Stomach (tissue), 9 donors: Measurements from ENCODE around the gene TPPP. TPM values are rescaled to one million over a fixed set of nuclear protein-coding genes. Genes with fewer than 3 reads are reported as not detected.
A peak's percentile ranks its signal among the peaks of the same experiment; 100 is the strongest.

Experiments
- DNase-seq, 2 donors: peaks; one replicate each; pipeline versions ENCODE4 v3.0.0 to v3.0.0-alpha.2; 2013 to 2019
- H3K27ac ChIP-seq, 5 donors: fragments of 200-600 bp in 4 of 5; sonication (generic) in 4 of 5; one replicate each; pipeline ENCODE4 v1.5.1; 2013 to 2019; ENCODE audit warnings: mild to moderate bottlenecking in 1 of 5, moderate library complexity in 1 of 5
- H3K27me3 ChIP-seq, 3 donors: fragments of 200-600 bp; sonication (generic); one replicate each; pipeline ENCODE4 v1.5.1; 2017 to 2019; ENCODE audit warnings: mixed run types in 1 of 3
- H3K36me3 ChIP-seq, 4 donors: fragments of 200-600 bp; sonication (generic); 1 replicate in 3 of 4; 2 replicates in 1 of 4; pipeline ENCODE4 v1.5.1; 2016 to 2019
- H3K4me1 ChIP-seq, 4 donors: fragments of 200-600 bp; sonication (generic); one replicate each; pipeline ENCODE4 v1.5.1; 2016 to 2019
- H3K4me3 ChIP-seq, 4 donors: fragments of 200-600 bp; sonication (generic) in 3 of 4; one replicate each; pipeline ENCODE4 v1.5.1; 2016 to 2019; ENCODE audit warnings: mild to moderate bottlenecking in 1 of 4
- H3K9me3 ChIP-seq, 4 donors: fragments of 200-600 bp; sonication (generic); one replicate each; pipeline ENCODE4 v1.5.1; 2016 to 2019
- CTCF ChIP-seq, 7 experiments: fragments of 450-650 bp in 4 of 7; fragments of 200-600 bp in 3 of 7; sonication (generic) in 3 of 7; IDR thresholded peaks; one replicate each; pipeline ENCODE4 v1.5.1; 2016 to 2019; ENCODE audit warnings: antibody characterized with exemption in 7 of 7, control low read depth in 2 of 7, mild to moderate bottlenecking in 1 of 7
- EP300 ChIP-seq: sonication (generic); formaldehyde crosslinking; IDR thresholded peaks from one replicate; pipeline ENCODE4 v1.6.1; 2017; ENCODE audit warnings: antibody characterized with exemption
- POLR2A ChIP-seq, 4 donors: fragments of 450-650 bp; IDR thresholded peaks; one replicate each; pipeline ENCODE4 v1.6.1; 2016; ENCODE audit warnings: antibody characterized with exemption in 4 of 4, control low read depth in 2 of 4, mild to moderate bottlenecking in 1 of 4, moderate library complexity in 1 of 4
- POLR2AphosphoS5 ChIP-seq, 3 donors: sonication (generic); formaldehyde crosslinking; IDR thresholded peaks; one replicate each; pipeline ENCODE4 v1.6.1; 2016; ENCODE audit warnings: antibody characterized with exemption in 3 of 3
- WGBS, 5 donors: extraction: QIAGEN DNeasy Blood & Tissue Kit in 3 of 5; methylation state at CpG; one replicate each; pipeline versions ENCODE4 v1.1.5 to v1.1.7; 2013 to 2018; 5-methylcytosine and 5-hydroxymethylcytosine counted together
- intact Hi-C: fragments of 100-400 bp; cut with DNase I; formaldehyde crosslinking; loops from one replicate; pipeline ENCODE4 v1.15.1; 2023; ENCODE audit warnings: low total_unique reads
- polyA plus RNA-seq, 3 donors: library from polyadenylated mRNA; stranded (reverse); fragments of 200-250 nt; gene quantifications; one replicate each; pipeline ENCODE4 v1.2.3, GENCODE V29; 2013
- total RNA-seq, 5 donors: library from RNA; depleted of rRNA; stranded (reverse); fragments of >200 nt; gene quantifications; one replicate each; pipeline versions ENCODE4 v1.1.0 to v1.2.3, GENCODE V29; 2014 to 2016
- donor health status: healthy with polysubstance abuse.
- donor health status: Bipolar disorder and iron deficiency.
- donor health status: healthy.

Gene TPPP
- total and polyA plus RNA-seq, 8 donors, result 1.2 to 11.0 (median 2.7) TPM

- intact Hi-C loops, result no loop called here
- no peak for TF ChIP-seq POLR2AphosphoS5 (IDR thresholded peaks at IDR 0.05)
- no peak for TF ChIP-seq POLR2A (IDR thresholded peaks at IDR 0.05)
- TF ChIP-seq EP300, result no peak
- TF ChIP-seq CTCF (IDR thresholded peaks at IDR 0.05), result no peak
- no peak for DNase-seq
- no peaks in the 10 kb centered on the region for H3K27me3 ChIP-seq
- no peak overlapping the region for H3K4me3 ChIP-seq
- no peak overlapping the region for H3K27ac ChIP-seq
- H3K36me3 ChIP-seq, result peaks cover 0 to 61% (median 55%) of the 10 kb centered on the region in 4 donors
- WGBS, 5 donors, result 91 to 97% (median 95%) methylated on average over 26 to 40 of the region's 40 CpGs
- peaks cover 0 to 31% (median 25%) of the 10 kb centered on the region in 4 donors for H3K4me1 ChIP-seq
- H3K9me3 ChIP-seq, result no peaks in the 10 kb centered on the region
Observed at GRCh38 chr5:665956-666711, 27.0 kb downstream of the TPPP start.

- peaks cover 0 to 27% (median 23%) of the 10 kb centered on the region in 4 donors for H3K4me1 ChIP-seq
- no peak for TF ChIP-seq POLR2AphosphoS5 (IDR thresholded peaks at IDR 0.05)
- no peak for TF ChIP-seq POLR2A (IDR thresholded peaks at IDR 0.05)
- no peak for TF ChIP-seq CTCF (IDR thresholded peaks at IDR 0.05)
- TF ChIP-seq EP300, result no peak
- peaks cover 0 to 64% (median 59%) of the 10 kb centered on the region in 4 donors for H3K36me3 ChIP-seq
- H3K27me3 ChIP-seq, result no peaks in the 10 kb centered on the region
- no peak overlapping the region for H3K4me3 ChIP-seq
- no peak overlapping the region for H3K27ac ChIP-seq
- no peaks in the 10 kb centered on the region for H3K9me3 ChIP-seq
- intact Hi-C loops, result no loop called here
- DNase-seq, result no peak
- 61 to 87% (median 79%) methylated on average over 5 to 8 of the region's 8 CpGs for WGBS, 5 donors
Observed at GRCh38 chr5:665541-665955, 27.6 kb downstream of the TPPP start.

GRCh38 chr5:664994-665360 is 28.2 kb downstream of the TPPP start:
- Histone ChIP-seq H3K4me3 (no peak overlapping the region), H3K27ac (peak overlapping the region in 2 of 5 donors; percentile 70 to 82), H3K27me3 (no peaks in the 10 kb centered on the region), H3K9me3 (no peaks in the 10 kb centered on the region), H3K4me1 (peaks cover 0 to 27% (median 23%) of the 10 kb centered on the region in 4 donors), H3K36me3 (peaks cover 0 to 70% (median 64%) of the 10 kb centered on the region in 4 donors)
- TF ChIP-seq CTCF (IDR thresholded peaks at IDR 0.05) (no peak), EP300 (no peak), POLR2A (IDR thresholded peaks at IDR 0.05) (no peak)
- intact Hi-C loops, result no loop called here
- 91 to 97% (median 96%) methylated on average over 12 to 20 of the region's 20 CpGs for WGBS, 5 donors
- no peak for DNase-seq

- intact Hi-C loops, result no loop called here
- 47 to 61% (median 51%) methylated on average over 10 to 24 of the region's 24 CpGs for WGBS, 5 donors
- TF ChIP-seq EP300 (no peak), POLR2AphosphoS5 (IDR thresholded peaks at IDR 0.05) (peak in 2 of 3 donors; percentile 36 to 65), CTCF (IDR thresholded peaks at IDR 0.05) (peak in 3 of 7 experiments; percentile 2 to 35 (median 24)), POLR2A (IDR thresholded peaks at IDR 0.05) (no peak)
- peak in 1 of 2 donors; percentile 92 for DNase-seq
- Histone ChIP-seq H3K27me3 (no peaks in the 10 kb centered on the region), H3K36me3 (peaks cover 0 to 75% (median 69%) of the 10 kb centered on the region in 4 donors), H3K4me1 (peaks cover 0 to 27% (median 22%) of the 10 kb centered on the region in 4 donors), H3K27ac (peak overlapping the region; percentile 51 to 82 (median 70)), H3K4me3 (peak overlapping the region in 2 of 4 donors; percentile 5), H3K9me3 (no peaks in the 10 kb centered on the region)
Observed at GRCh38 chr5:664343-664993, 28.7 kb downstream of the TPPP start.
